Loucy (cell line): Measurements from ENCODE around the gene RAB6A.

ENCODE experiments used
- CTCF ChIP-seq: fragments of 200-600 bp; sonication (generic); conservative IDR thresholded peaks from 2 replicates; pipeline ENCODE4 v1.5.1; 2014; ENCODE audit warnings: mild to moderate bottlenecking, antibody characterized with exemption, low read length
- EZH2phosphoT487 ChIP-seq: fragments of 200-600 bp; IDR thresholded peaks from 2 replicates; pipeline ENCODE4 v1.6.1; 2018; ENCODE audit warnings: antibody characterized with exemption, mild to moderate bottlenecking, moderate library complexity, borderline replicate concordance

GRCh38 chr11:73808052-73808451, 47.2 kb upstream of the RAB6A start:
- TF ChIP-seq EZH2phosphoT487 (no peak), CTCF (no peak)
